ENCODE measurements around the gene PLEKHA8.
A peak's percentile ranks its signal among the peaks of the same experiment; 100 is the strongest.

The PLEKHA8 gene

GRCh38 chr7:30155481-30155880 is 127.3 kb downstream of the PLEKHA8 start:
- Histone ChIP-seq H3K9ac (peak overlapping the region; percentile 12 to 71 (median 44); a peak in 20 of 22 replicates), H3K27ac (peak overlapping the region in 9 of 11 experiments; percentile 40 to 81 (median 73); a peak in 18 of 22 replicates), H3K4me2 (peak overlapping the region; percentile 74 to 92 (median 84)), H3K4me3 (peak overlapping the region in 7 of 10 experiments; percentile 0 to 37 (median 18); a peak in 4 of 20 replicates), H3K36me3 (peaks cover 0 to 25% (median 0%) of the 10 kb centered on the region in 11 experiments; a peak in 6 of 22 replicates), H4K20me1 (no peaks in the 10 kb centered on the region), H3K4me1 (peaks cover 61 to 100% (median 90%) of the 10 kb centered on the region in 10 experiments), H3K27me3 (no peaks in the 10 kb centered on the region), H3K9me3 (replicated peaks in 1 of 11) (no peaks in the 10 kb centered on the region)
- no peak for TF ChIP-seq Cebpa-rat (IDR thresholded peaks at IDR 0.05)

DNA sequence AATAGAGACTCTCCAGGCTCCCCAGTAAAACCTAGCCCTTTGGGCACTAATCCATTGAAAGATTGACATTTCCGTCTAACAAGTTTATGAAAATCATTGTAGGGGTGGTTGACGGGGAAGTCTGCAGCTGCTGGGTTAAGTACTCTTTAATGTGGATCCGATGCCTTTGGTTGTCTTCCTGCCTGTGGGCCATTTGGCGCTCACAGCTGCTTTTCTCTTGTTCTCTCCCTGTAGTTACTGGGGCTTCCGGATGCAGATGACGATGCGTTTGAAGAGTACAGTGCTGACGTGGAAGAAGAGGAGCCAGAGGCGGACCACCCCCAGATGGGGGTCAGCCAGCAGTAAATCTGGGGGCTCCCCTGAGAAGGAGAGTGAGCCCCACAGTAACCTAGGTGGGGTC is 129.0 kb downstream of the PLEKHA8 start:
- H3K27me3 ChIP-seq, result no peaks in the 10 kb centered on the region
- H4K20me1 ChIP-seq, result no peaks in the 10 kb centered on the region
- H3K4me3 ChIP-seq, result peak overlapping the region in 5 of 10 experiments; percentile 1 to 37 (median 13); a peak in 4 of 20 replicates
- H3K4me1 ChIP-seq, result peaks cover 78 to 100% (median 92%) of the 10 kb centered on the region in 10 experiments
- H3K4me2 ChIP-seq, result peak overlapping the region; percentile 71 to 91 (median 80)
- H3K36me3 ChIP-seq, result peaks cover 0 to 8% (median 0%) of the 10 kb centered on the region in 11 experiments; a peak in 4 of 22 replicates
- TF ChIP-seq Cebpa-rat (IDR thresholded peaks at IDR 0.05), result no peak
- H3K9me3 ChIP-seq (replicated peaks in 1 of 11), result no peaks in the 10 kb centered on the region
- H3K9ac ChIP-seq, result peak overlapping the region; percentile 19 to 76 (median 59); a peak in 19 of 22 replicates
- H3K27ac ChIP-seq, result peak overlapping the region in 10 of 11 experiments; percentile 39 to 84 (median 78); a peak in 21 of 22 replicates

DNA sequence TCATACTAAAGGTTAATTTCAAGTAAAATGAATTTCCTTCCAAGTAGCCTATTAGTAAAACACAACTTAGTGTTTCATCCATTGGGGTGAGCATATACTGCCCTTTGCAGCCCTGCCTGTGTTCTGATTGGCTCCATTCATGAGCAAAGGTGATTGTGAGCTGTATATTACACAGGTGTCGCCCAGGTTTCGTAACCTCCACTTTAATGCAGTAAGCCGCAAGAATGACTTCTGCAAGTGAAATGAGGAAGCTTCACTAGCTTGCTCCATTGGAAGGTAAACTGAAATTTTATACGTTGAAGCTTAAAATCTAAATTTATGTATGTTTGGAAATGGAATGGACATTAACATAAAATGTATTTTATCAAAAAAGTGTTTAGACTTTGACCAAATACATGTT is 131.0 kb downstream of the PLEKHA8 start:
- TF ChIP-seq Cebpa-rat (IDR thresholded peaks at IDR 0.05), result peak in 4 of 11 experiments; percentile 26 to 57 (median 38); a peak in 5 of 22 replicates
- Histone ChIP-seq H3K4me2 (peak overlapping the region; percentile 74 to 92 (median 80)), H3K9me3 (replicated peaks in 1 of 11) (no peaks in the 10 kb centered on the region), H3K36me3 (no peaks in the 10 kb centered on the region), H4K20me1 (no peaks in the 10 kb centered on the region), H3K4me3 (no peak overlapping the region; a peak in 1 of 20 replicates), H3K9ac (peak overlapping the region in 9 of 11 experiments; percentile 33 to 66 (median 53); a peak in 12 of 22 replicates), H3K27ac (peak overlapping the region; percentile 64 to 89 (median 74); a peak in 21 of 22 replicates), H3K27me3 (no peaks in the 10 kb centered on the region), H3K4me1 (peaks cover 98 to 100% (median 100%) of the 10 kb centered on the region in 10 experiments)

DNA sequence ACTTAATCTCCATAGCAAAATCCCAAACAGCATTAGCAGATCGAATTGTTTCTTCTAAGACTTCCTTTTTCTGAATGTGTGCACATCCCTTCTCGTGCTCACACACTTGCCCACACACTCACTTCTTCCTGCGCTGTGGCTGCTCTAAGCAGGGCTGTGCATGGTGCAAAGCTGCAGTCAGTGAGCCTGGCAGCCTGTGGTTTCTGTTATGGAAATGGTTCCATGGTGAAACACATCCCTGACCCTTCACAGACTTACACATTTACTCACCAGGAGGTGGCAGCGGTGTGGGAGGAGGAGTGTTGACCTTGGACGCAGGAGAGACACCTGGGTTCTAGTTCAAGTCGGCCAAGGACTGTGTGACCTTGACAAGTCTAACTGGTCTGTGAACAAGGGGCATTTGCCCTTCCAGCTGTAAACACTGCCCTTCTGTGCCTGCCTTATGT is 131.5 kb downstream of the PLEKHA8 start:
- Histone ChIP-seq H3K9ac (peak overlapping the region; percentile 25 to 66 (median 49); a peak in 20 of 22 replicates), H3K4me1 (peaks cover 98 to 100% (median 100%) of the 10 kb centered on the region in 10 experiments), H4K20me1 (no peaks in the 10 kb centered on the region)

GRCh38 chr7:30160329-30160728 is 132.1 kb downstream of the PLEKHA8 start:
- peak overlapping the region; percentile 74 to 92 (median 80) for H3K4me2 ChIP-seq
- no peaks in the 10 kb centered on the region for H4K20me1 ChIP-seq
- no peaks in the 10 kb centered on the region for H3K9me3 ChIP-seq (replicated peaks in 1 of 11)
- no peak for TF ChIP-seq Cebpa-rat (IDR thresholded peaks at IDR 0.05)
- H3K27ac ChIP-seq, result peak overlapping the region; percentile 64 to 89 (median 74)
- no peak overlapping the region for H3K4me3 ChIP-seq
- H3K27me3 ChIP-seq, result no peaks in the 10 kb centered on the region
- H3K36me3 ChIP-seq, result no peaks in the 10 kb centered on the region
- H3K9ac ChIP-seq, result peak overlapping the region; percentile 25 to 61 (median 49); a peak in 20 of 22 replicates
- peaks cover 98 to 100% (median 100%) of the 10 kb centered on the region in 10 experiments for H3K4me1 ChIP-seq

More for the DNA sequence above, 131.5 kb downstream of the PLEKHA8 start:
- H3K9me3 ChIP-seq (replicated peaks in 1 of 11), result no peaks in the 10 kb centered on the region
- peak overlapping the region; percentile 64 to 89 (median 74) for H3K27ac ChIP-seq
- peak overlapping the region; percentile 74 to 92 (median 80) for H3K4me2 ChIP-seq
- peak in 3 of 11 experiments; percentile 2 to 17 (median 10); a peak in 1 of 22 replicates for TF ChIP-seq Cebpa-rat (IDR thresholded peaks at IDR 0.05)
- H3K36me3 ChIP-seq, result no peaks in the 10 kb centered on the region
- H3K27me3 ChIP-seq, result no peaks in the 10 kb centered on the region
- no peak overlapping the region for H3K4me3 ChIP-seq

- Histone ChIP-seq H3K4me1 (peaks cover 85 to 99% (median 93%) of the 10 kb centered on the region in 10 experiments), H3K4me2 (peak overlapping the region; percentile 74 to 92 (median 80)), H4K20me1 (no peaks in the 10 kb centered on the region), H3K27ac (peak overlapping the region; percentile 72 to 89 (median 83); a peak in 21 of 22 replicates), H3K36me3 (no peaks in the 10 kb centered on the region), H3K9ac (peak overlapping the region; percentile 56 to 79 (median 74); a peak in 21 of 22 replicates), H3K4me3 (peak overlapping the region in 4 of 10 experiments; percentile 8 to 36 (median 18); a peak in 4 of 20 replicates), H3K9me3 (replicated peaks in 1 of 11) (no peaks in the 10 kb centered on the region), H3K27me3 (no peaks in the 10 kb centered on the region)
- no peak for TF ChIP-seq Cebpa-rat (IDR thresholded peaks at IDR 0.05)
Measured at GRCh38 chr7:30162133-30162532, 133.9 kb downstream of the PLEKHA8 start.

DNA sequence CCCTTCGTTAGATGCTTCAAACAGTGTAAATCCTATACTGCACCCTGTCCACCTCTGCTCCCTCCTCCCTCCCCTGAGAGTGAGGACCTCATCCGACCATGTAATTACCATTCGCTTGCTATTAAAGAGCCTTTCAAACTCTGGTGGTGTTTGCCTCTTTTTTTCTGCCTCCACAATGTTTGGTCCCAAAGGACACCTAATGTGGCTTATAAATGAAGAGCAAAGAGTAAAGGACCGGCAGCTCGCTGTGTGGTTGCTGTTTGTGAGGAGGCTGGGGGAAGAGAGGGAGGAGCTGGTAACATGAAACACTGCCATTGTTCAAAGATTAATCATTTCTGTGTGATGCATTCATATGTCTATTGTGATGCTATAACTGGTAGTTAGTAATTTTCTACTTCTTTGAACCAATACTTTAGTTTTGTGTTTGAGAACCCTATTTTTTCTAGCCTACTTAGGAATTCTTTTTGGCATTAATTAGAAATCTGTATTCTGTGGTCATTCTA is 134.5 kb downstream of the PLEKHA8 start:
- peaks cover 80 to 99% (median 88%) of the 10 kb centered on the region in 10 experiments for H3K4me1 ChIP-seq
- TF ChIP-seq Cebpa-rat (IDR thresholded peaks at IDR 0.05), result no peak
- no peaks in the 10 kb centered on the region for H3K36me3 ChIP-seq
- peak overlapping the region; percentile 56 to 79 (median 74) for H3K9ac ChIP-seq
- H3K27me3 ChIP-seq, result no peaks in the 10 kb centered on the region
- H3K27ac ChIP-seq, result peak overlapping the region; percentile 72 to 89 (median 83)
- H4K20me1 ChIP-seq, result no peaks in the 10 kb centered on the region
- no peaks in the 10 kb centered on the region for H3K9me3 ChIP-seq (replicated peaks in 1 of 11)
- H3K4me2 ChIP-seq, result peak overlapping the region; percentile 74 to 92 (median 80)
- peak overlapping the region in 6 of 10 experiments; percentile 16 to 39 (median 30); a peak in 11 of 20 replicates for H3K4me3 ChIP-seq

GRCh38 chr7:30163231-30163894 is 135.2 kb downstream of the PLEKHA8 start:
- peak overlapping the region in 9 of 10 experiments; percentile 1 to 39 (median 33); a peak in 15 of 20 replicates for H3K4me3 ChIP-seq
- H3K36me3 ChIP-seq, result no peaks in the 10 kb centered on the region
- H4K20me1 ChIP-seq, result no peaks in the 10 kb centered on the region
- H3K9ac ChIP-seq, result peak overlapping the region; percentile 56 to 79 (median 74)
- H3K4me2 ChIP-seq, result peak overlapping the region; percentile 74 to 92 (median 80)
- no peaks in the 10 kb centered on the region for H3K9me3 ChIP-seq (replicated peaks in 1 of 11)
- no peak for TF ChIP-seq Cebpa-rat (IDR thresholded peaks at IDR 0.05)
- H3K4me1 ChIP-seq, result peaks cover 73 to 100% (median 81%) of the 10 kb centered on the region in 10 experiments
- H3K27ac ChIP-seq, result peak overlapping the region; percentile 72 to 89 (median 83)
- no peaks in the 10 kb centered on the region for H3K27me3 ChIP-seq

Data from BLaER1 treated with 17β-estradiol and CSF1 and Interleukin-3, amounts not matched to agents 10 nM and 100 nM (cell line).